Measurements from ENCODE around the gene MCF2L.

- TF ChIP-seq POLR2A (IDR thresholded peaks at IDR 0.05; ENCODE audit: low read depth, low read length) (no peak), CTCF (IDR thresholded peaks at IDR 0.05 in 2 of 3, conservative IDR thresholded peaks at IDR 0.05 in 1 of 3; ENCODE audit: control insufficient read depth in 2 of 3, extremely low read depth in 1 of 3, insufficient read depth in 1 of 3, low read depth in 3 of 3, low read length in 3 of 3) (no peak), BCL11A (IDR thresholded peaks at IDR 0.05; ENCODE audit: low read depth, low read length) (no peak), FOS (IDR thresholded peaks at IDR 0.05; ENCODE audit: borderline replicate concordance, extremely low read depth, insufficient read length) (no peak), CHD4 (IDR thresholded peaks at IDR 0.05) (no peak), TAF1 (IDR thresholded peaks at IDR 0.05; ENCODE audit: borderline replicate concordance, low read depth, low read length) (no peak), ZNF384 (IDR thresholded peaks at IDR 0.05; ENCODE audit: borderline replicate concordance, low read depth, low read length) (no peak), EZH2 (IDR thresholded peaks at IDR 0.05; ENCODE audit: borderline replicate concordance, control insufficient read depth, low read depth, low read length) (no peak), MXI1 (IDR thresholded peaks at IDR 0.05; ENCODE audit: low read depth, low read length) (no peak)
These were observed 40.9 kb downstream of the MCF2L start for GRCh38 chr13:113009743-113010509.
